MM.1S (cell line): ENCODE data around the gene ATG101.

Experiments
- EZH2 ChIP-seq: fragments of 300-600 bp; sonication (generic); optimal IDR thresholded peaks from 2 replicates; pipeline ENCODE3; 2017; ENCODE audit warnings: low read depth, mild to moderate bottlenecking, antibody characterized with exemption, low read length, mixed read lengths
- EZH2phosphoT487 ChIP-seq: fragments of 300-600 bp; sonication (generic); IDR thresholded peaks from 2 replicates; pipeline ENCODE4 v1.6.1; 2018; ENCODE audit warnings: antibody characterized with exemption, low read length
- TF ChIP-seq, protein P1 (sequence below): fragments of 300-600 bp; sonication (generic); IDR thresholded peaks from 2 replicates; pipeline ENCODE4 v1.5.1; 2016; ENCODE audit warnings: antibody characterized with exemption, low read length, mixed read lengths

DNA sequence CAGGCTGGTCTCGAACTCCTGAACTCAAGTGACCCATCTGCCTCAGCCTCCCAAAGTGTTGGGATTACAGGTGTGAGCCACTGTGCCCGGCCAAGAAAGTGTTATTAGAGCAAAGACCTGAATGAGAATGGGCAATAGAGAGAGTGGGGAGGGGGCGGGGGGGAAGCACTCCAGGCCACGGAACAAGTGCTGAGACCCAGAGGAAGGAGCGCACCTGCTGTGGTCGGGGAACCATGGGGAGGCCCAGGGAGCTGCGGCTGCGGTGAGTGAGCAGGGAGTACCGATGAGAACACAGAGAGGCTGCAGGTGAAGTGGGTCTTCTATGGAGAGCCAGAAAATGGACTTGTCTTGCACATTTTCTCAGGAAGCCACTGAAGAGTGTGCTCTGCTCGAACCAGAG, 20.5 kb downstream of the ATG101 start:
- TF ChIP-seq, protein P1, sequence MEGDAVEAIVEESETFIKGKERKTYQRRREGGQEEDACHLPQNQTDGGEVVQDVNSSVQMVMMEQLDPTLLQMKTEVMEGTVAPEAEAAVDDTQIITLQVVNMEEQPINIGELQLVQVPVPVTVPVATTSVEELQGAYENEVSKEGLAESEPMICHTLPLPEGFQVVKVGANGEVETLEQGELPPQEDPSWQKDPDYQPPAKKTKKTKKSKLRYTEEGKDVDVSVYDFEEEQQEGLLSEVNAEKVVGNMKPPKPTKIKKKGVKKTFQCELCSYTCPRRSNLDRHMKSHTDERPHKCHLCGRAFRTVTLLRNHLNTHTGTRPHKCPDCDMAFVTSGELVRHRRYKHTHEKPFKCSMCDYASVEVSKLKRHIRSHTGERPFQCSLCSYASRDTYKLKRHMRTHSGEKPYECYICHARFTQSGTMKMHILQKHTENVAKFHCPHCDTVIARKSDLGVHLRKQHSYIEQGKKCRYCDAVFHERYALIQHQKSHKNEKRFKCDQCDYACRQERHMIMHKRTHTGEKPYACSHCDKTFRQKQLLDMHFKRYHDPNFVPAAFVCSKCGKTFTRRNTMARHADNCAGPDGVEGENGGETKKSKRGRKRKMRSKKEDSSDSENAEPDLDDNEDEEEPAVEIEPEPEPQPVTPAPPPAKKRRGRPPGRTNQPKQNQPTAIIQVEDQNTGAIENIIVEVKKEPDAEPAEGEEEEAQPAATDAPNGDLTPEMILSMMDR, result no peak
- no peak for TF ChIP-seq EZH2phosphoT487
- no peak for TF ChIP-seq EZH2
